Epithelial cell of esophagus (primary cell): ENCODE data around the gene DLGAP1.

Experiments
- DNase-seq: peaks from one replicate; pipeline ENCODE4 v3.0.0; 2010; ENCODE audit warnings: low read depth
- H3K4me3 ChIP-seq: 2 replicates; pipeline ENCODE4 v1.5.1; 2011; ENCODE audit warnings: mild to moderate bottlenecking, low read length, control low read depth
- CTCF ChIP-seq: IDR thresholded peaks from 2 replicates; pipeline ENCODE4 v1.5.1; 2011; ENCODE audit warnings: low read depth, mild to moderate bottlenecking, low read length, control low read depth, inconsistent platforms; ENCODE audit not compliant: insufficient read depth; ENCODE audit errors: missing control alignments

The DLGAP1 gene

GRCh38 chr18:3447895-3448837 is 1006.9 kb downstream of the DLGAP1 start:
- TF ChIP-seq CTCF: peak; percentile 21
- DNase-seq: peak; percentile 98

GRCh38 chr18:3447068-3447894 is 1007.8 kb downstream of the DLGAP1 start:
- peak overlapping the region; percentile 56 for H3K4me3 ChIP-seq
- TF ChIP-seq CTCF: no peak
- peak; percentile 50 for DNase-seq

More at GRCh38 chr18:3447895-3448837, 1006.9 kb downstream of the DLGAP1 start:
- H3K4me3 ChIP-seq: peak overlapping the region; percentile 56
